Hematopoietic multipotent progenitor cell treated with erythropoietin and hydrocortisone succinate and interleukin-3 and kit ligand, for 15 days (in vitro differentiated cells): Measurements from ENCODE around the gene CTNNA3.
"Not testable (repeated sequence)": the region's sequence is repeated elsewhere in the genome, so short reads cannot be mapped to it uniquely, and the experiment has no call there.

ENCODE experiments used
- DNase-seq: peaks from one replicate; pipeline ENCODE4 v3.0.0-alpha.2; 2015; ENCODE audit warnings: low spot score

The CTNNA3 gene

DNA sequence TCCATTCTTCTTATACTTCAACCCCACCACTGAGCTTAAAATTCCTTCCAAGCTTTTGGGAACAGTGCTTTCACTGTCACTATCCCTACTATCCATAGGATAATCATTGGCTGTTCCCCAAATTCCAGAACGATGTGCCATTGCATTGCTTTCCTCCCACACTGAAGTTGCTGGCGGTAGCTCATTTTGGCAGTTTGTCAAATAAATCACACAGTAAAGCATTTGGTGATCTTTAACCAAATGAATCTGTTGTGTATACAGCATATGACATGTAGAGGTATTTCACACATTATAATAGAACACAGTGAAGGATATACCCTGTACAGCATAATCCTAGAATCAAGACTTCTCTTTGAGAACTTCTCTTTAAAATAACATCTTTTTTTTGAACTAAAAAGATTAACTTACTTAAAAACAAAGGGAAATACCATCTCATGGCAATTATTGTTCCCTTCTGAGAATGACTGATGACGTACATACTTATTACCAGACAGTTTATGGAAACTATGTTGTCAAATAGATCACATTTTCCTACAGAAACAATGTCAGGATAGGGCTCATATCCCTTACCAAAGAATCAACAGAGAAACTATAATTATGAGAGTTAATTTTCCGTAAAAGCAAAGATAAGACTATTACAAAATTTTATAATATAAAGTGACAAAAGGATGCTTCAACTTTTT lies 93.6 kb downstream of the CTNNA3 start:
- no peak for DNase-seq

DNA sequence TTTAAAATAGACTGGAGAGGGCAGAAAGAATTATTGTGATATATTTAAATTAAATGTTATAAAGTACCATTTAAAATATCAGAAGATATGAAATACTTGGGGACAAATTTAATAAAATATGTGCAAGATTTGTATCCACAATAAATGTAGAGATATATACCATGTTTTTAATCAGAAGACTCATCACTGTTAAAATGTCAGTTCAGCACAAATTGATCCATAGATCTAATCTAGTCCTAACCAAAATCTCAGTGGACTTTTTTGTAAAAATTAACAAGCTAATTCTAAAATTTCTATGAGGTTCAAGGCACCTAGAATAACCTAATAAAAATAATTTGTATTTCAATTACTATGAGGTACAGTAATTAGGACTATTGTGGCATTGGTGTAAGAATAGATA lies 96.4 kb downstream of the CTNNA3 start:
- DNase-seq, result no peak

DNA sequence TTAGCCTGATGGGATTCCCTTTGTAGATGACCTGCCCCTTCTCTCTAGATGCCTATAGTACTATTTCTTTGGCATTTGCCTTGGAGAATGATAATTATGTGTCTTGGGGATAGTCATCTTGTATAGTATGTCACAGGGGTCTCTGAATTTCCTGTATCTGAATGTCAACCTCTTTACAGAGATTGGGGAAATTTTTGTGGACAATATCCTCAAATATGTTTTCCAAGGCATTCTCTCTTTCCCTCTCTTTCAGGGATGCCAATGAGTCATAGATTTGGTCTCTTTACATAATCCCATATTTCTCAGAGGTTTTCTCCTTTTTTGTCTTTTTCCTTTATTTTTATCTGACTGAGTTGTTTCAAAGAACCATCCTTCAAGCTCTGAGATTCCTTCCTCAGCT lies 99.4 kb downstream of the CTNNA3 start:
- no peak for DNase-seq

DNA sequence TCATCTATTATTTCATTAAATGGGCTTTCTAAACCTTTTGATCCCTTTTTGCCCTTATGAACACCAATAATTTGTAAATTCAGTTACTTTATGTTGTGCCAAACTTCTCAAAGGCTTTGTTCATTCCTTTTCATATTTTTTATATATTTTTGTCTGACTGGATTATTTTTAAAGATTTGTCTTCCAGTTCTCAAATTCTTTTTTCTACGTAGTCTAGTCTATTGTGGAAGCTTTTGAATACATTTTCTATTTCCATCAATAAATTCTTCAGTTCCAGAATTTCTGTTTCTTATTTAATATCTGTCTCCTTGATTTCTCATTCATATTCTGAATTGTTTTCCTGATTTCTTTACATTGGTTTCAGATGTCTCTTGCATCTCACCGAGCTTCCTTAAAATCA lies 108.2 kb downstream of the CTNNA3 start:
- DNase-seq, result no peak

DNA sequence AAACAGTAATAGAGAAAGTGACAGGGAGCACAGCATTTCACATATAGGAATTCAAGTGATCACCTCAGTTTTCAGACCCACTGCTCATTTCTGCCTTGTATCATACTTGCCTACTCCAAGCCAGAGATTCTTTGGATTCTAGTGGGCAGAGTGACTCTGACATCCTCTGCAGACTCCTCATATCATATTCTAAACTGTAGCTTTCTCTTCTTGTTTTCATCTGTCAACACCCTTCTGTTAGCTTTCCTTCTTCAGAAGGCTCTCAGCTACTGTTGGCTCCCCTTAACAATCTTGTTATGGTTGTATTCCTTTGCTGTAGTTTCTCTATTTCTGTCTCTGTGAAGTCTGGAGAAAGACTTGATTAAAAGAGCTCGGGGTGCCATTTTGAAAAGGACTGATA lies 120.5 kb downstream of the CTNNA3 start:
- no peak for DNase-seq

DNA sequence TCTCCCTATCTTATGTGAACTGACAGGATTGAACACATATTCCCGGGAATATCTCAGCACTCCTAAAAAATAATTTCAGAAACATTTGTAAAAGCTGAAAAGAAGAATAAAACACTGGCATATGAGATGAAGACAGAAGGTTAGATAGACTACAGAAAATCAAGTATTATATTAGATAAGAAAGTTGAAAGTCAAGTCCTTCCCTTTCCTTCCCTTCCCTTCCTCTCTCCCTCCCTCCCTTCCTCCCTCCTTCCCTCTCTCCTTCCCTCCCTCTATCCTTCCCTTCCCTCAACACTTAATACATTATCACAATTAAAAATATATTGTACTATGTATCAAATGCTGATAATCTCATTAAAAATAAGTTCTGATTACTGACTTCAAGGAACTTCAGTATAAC lies 122.5 kb downstream of the CTNNA3 start:
- no peak for DNase-seq

DNA sequence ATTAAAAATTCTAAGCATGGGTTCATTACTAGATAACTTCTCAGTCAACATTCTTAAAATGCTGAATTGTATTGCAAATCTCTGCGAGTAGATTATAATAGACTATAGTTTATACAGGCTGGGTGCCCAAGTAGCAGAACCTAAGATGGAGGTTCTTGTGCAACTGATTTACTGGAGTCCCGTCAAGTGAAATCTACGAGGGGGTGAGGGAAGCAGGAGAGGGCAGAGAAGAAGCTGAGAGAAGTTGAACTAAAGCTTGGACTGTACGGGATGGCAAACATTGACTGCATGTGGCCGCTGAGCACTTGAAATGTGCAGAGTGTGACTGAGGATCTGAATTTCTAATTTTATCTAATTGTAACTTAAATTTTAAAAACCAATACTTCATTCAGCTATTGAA lies 124.5 kb downstream of the CTNNA3 start:
- DNase-seq, result no peak

DNA sequence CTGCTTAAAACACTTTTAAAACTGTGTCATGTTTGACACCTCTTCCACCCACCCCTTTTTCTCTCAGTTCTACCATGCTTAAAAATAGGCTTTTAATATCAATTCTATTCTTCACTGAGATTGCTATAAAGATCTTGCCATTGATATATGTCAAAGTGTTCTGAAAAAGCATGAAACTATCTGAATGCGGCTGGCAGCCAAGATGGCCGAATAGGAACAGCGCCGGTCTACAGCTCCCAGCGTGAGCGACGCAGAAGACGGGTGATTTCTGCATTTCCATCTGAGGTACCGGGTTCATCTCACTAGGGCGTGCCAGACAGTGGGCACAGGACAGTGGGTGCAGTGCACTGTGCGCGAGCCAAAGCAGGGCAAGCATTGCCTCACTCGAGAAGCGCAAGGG lies 137.7 kb downstream of the CTNNA3 start:
- DNase-seq, result not testable (repeated sequence)

DNA sequence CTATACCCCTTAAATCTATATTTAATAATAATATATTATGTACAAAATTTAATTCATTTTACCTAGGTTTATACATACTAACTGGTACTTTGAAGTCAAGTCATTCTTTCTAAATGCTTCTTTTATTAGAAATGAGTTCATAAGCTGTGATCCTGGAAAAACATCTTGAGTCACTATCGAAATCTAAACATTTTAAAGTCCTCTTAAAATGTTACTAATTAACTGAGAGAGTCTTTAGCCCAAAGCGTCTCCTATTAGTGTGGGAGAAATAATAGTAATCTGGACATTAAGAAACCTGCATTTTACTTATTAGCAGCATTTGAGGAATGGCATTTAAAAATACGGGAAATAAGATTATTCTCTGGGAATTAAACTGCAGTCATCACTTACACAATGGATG lies 142.7 kb downstream of the CTNNA3 start:
- no peak for DNase-seq

DNA sequence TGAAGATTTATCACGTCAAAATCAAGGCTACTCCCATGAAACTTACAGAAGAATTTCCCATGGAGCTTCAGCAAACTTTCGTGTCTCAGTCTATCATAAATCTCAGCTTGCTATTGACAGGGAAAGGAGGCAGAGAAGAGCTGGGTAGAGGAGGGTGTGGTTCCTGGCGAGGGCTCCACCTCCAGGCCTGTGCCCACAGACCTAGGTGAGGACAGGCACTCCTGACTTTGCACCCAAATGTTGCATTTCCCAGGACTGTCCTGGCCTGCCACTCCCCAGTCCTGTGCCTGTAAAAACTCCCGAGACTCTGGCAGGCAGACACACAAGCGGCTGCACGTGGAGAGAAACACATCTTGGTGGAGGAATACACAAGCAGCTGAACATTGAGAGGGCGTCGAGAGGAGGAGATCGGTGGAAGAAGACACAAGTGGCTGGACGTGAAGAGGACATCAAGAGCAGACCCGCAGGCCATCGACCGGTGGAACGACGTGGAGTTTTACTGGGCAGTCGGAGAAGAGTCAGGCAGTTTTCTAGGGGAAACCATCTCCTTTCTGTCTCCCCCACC lies 145.1 kb downstream of the CTNNA3 start:
- DNase-seq, result no peak

DNA sequence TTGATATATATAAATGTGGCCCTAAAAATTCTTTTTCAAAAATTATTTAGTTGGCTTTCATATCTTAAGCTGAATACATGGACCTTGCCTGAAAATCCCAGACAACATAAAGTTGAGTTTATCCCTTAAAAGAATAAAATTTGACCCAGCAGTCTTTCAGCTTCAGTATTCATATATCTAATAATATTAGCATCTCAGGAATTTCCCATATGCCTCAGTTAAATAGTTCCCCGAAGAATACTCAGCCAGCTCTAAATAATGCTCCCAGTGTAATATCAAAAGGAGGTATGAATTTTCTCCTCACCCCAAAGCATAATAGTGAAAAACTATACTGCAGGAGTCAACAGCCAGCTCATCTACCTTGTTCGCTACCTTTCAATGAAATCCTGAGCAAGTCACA lies 145.9 kb downstream of the CTNNA3 start:
- no peak for DNase-seq

DNA sequence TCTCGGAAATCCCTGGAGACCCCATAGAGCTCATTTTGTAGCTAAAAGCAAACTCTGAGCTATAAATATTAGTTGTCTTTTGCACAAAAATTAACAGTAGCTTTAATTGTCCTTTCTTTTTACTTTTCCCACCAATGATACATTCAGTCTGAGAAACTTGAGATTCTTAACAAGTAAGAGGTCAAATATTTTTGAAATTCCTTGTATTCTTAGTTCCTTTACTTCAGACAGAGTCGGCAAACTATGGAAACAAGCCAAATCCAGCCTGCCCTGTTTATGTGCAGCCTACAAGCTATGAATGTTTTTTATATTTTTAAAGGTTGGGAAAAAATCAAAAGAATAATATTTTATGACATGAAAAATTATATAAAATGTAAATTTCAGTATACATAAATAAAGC lies 146.6 kb downstream of the CTNNA3 start:
- no peak for DNase-seq

DNA sequence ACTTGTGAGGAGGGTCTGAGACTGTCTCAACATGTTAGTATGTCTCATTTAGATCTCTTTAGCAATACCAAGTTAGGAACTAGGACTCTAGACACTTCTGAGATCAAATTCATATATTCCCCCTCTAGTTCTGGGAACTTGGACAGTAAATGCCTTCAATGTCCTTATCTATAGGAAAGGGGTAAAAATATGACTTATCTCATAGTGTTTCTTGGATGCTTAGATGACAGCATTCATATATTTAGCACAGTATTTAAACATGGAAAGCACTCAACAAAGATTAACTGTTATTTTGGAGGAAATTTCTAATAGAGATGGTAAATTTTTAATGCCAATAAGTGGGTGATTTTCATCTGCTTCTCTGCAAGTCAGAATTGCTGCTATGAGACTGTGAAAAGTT lies 154.6 kb downstream of the CTNNA3 start:
- no peak for DNase-seq

DNA sequence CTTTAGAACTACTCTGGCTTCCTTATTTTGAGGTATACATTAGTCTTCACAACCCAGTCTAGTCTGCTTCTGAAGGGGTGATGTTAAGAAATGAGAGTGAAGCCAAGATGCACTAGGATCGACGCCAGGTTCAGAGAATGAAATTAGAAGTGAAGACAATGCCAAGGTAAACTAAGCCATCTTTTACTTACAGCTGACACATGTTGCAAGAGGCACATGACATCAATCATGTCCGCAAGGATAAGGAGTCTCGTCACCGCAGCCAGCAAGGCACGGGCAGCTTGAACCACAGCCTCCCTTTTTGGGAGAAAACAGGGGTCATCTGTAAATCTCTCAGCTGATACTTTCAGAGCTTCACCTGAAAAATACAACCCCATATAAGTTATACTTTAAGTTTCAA lies 156.7 kb downstream of the CTNNA3 start:
- no peak for DNase-seq

DNA sequence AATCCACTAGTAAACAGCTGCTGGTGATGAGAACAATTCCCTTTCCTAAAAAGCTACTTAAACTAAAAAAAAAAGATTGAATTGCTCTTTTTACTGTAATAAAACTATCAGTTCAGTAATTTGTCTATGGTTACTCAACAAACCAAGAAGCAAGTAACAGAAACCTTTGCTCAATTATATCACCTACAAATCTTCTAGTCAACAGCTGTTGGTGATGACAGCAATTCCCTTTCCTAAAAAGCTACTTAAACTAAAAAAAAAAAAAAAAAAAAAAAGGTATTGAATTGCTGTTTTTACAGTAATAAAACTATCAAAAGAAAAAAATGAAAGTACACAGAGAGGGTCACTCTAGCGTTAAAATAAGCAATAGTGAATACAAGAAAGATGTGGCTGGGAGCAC lies 158.1 kb downstream of the CTNNA3 start:
- no peak for DNase-seq

DNA sequence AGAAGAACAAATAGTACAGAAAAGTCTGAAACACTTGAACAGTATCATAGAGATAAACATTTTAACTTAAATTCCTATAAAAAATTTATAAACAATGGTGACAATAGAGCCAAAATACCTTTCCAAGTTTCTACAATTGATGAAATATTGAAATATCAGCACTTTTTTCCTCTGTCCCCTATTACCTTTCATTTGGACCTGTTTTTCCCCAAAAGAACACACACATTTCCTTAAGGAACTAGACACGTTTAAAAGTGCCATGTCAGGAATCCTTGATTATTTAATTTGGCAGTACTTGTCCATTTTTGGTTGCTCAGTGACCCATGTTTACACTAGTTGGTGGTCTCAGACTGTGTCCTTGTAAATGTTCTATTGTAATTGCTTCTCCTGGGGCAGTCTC lies 162.6 kb downstream of the CTNNA3 start:
- no peak for DNase-seq

DNA sequence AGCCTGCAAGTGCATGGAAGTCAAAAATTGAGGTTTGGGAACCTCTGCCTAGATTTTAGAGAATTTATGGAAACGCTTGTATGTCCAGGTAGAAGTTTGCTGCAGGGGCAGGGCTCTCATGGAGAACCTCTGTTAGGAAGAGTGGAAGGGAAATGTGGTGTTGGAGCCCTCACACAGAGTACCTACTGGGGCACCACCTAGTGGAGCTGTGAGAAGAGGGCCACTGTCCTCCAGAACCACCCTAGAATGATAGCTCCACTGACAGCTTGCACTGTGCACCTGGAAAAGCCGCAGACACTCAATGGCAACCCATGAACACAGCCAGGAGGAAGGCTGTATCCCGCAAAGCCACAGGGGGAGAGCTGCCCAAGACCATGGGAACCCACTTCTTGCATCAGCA lies 165.0 kb downstream of the CTNNA3 start:
- not testable (repeated sequence) for DNase-seq

DNA sequence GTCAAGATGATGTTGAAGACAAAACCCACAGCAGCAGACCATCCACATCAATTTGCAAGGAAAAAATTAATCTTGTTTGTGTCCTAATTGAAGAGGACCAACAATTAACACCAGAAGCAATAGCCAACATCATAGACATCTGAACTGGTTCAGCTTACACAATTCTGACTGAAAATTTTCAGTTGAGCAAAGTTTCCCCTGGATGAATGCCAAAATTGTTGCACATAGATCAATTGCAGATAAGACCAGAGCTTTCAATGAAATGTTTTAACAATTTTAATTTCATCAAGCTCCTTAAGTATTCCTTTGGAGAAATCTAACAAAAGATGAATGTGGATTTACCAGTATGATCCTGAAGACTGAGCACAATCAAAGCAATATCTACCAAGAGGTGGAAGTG lies 168.6 kb downstream of the CTNNA3 start:
- DNase-seq, result no peak

DNA sequence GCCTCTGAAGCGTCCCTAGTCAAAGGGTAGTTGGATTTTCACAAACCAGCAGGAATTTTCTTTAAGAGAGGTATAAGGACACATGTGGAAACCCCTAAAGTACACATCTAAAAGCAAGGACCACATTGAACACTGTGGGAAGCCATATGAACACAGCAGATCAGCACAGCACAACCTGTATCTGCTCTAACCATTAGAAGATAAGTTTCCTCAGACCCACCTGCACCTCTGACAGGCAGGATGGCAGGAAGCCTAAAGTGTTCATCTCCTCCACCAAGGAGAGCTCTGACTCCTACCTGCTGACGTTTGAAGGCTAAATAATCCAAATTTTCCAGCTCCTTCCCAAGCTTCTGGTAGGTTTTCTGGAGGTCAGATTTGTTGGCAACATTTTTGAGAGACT lies 174.4 kb downstream of the CTNNA3 start:
- DNase-seq, result no peak

DNA sequence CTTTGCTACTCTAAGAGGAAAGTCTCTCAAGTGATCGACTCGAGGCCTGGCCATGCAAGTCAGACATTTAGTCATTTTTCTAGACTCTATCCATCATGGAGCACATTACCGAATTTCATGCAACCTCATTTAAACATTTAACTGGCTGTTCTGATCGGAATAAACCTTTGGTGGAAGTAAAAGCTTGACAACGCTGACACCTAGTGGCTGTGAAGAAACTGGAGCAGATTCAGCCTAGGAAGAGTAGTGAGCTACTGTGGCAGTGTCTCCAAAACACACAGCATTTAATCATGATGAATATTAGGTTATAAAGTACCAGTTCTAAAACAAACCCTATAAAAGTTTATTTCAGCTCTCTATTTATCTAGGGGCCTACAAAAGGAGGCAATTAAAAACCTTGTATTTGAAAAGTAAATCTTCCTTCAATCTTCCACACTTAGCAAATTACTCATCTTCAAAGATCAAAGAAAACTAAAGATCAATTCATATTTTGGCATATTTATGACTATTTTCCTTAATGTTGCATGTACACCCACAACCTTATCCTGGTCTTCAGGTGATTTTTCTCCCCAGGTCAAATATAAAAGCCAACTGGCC lies 175.0 kb downstream of the CTNNA3 start:
- no peak for DNase-seq

DNA sequence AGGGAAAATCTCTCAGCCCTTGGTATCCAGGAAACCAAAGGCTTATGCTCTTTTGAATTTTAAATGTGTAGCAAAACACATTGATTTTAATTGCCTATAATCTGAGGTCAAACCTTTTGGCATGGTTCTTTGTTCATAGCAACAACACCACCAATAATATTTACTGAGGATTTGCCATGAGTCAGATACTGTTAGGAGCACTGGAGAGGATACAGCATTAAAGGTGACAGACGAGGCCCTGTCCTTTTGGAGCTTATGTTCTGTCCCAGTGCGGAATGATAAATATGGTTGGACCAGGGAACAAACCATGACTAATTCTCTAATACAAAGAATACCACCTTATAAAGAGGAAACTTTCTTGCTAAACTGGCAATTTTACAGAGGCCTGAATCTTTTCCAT lies 176.6 kb downstream of the CTNNA3 start:
- no peak for DNase-seq

DNA sequence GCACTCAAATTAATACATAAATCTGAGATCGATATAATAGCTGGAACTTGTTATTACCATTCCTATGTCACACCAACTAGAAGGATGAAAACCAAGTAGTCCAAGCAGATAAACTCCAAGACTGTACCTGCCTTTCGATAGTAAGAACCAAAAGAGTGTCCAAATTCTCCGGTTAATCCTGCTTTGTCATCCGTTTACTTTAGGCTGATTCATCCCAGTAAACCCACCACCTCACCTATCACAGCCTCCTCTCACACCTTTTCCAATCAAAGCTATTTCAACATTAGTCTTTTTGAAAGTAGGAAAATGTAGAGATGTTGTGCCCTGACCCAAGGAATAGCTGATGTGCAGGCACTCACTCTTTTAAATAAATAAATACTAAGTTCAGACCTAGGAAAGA lies 177.2 kb downstream of the CTNNA3 start:
- DNase-seq, result no peak

DNA sequence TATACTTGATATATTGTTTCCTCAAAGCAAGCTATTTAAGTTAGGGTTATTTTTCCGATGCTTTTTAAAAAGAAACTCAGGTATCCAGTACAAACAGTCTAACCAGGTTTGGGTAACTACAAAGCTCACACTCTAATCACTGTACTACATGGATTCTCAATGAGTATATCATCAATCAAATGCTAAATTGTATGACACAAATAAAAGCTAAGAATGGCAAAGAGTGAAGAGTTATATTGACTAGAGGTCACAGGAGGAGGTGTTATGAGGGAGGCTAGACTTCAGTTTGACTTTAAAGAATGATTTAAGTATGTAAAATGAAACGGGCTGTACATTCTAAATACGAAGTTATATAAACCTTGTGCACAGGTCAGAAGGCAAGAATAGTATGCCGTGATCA lies 178.0 kb downstream of the CTNNA3 start:
- no peak for DNase-seq

DNA sequence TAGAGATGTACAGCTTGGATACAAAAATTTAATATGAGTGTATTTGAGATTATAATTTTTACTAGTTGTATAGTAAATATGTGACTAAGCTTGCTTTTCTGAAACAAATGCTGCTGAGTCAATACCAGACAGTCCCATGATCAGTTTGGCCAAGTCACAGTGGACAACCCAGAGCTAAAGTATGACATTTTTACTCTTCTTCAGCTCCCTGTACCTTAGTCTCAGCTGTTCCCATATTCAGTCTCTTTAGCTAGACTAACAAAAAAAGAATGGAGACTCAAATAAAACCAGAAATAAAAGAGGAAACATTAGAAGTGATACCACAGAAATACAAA lies 189.3 kb downstream of the CTNNA3 start:
- DNase-seq, result no peak
